ENCODE measurements around the gene KRT79.

DNA sequence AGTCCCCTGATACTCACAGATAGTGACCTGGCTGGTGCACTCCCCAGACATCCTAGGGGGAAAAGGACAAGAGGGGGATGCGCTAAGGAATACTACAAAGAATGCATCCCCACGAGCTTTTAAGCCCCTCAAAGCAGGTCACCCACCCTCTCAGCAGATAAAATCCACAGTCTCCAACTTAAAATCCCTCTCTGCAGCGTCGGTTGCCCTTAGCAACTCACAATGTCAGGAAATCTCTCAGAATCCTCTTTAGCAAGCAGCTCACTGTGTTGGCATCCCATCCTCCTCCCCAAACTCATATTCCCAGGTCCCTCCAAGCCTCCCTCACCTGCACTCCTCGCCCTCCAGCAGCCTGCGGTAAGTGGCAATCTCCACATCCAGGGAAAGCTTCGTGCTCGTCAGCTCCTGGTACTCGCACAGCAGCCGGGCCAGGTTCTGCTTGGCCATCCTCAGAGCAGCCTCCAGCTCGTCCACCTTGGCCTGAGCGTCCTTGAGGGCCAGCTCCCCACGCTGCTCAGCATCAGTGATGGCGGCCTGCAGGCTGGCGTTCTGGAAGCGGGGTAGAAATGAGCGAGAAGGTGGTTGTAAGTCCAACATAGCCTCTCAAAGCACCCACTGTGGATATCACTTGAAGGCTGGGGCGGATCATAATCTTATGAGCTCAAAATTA is 5.5 kb upstream of the KRT79 start:
- TF ChIP-seq CTCF (IDR thresholded peaks at IDR 0.05; ENCODE audit: low read depth, low read length, missing input control) (no peak), REST (IDR thresholded peaks at IDR 0.05) (no peak), SP1 (IDR thresholded peaks at IDR 0.05) (no peak)
